ENCODE results near the gene GSTM5.
"Not testable (repeated sequence)": the region's sequence is repeated elsewhere in the genome, so short reads cannot be mapped to it uniquely, and the experiment has no call there.

GSTM5 gene

GRCh38 chr1:109760581-109761226 is 48.7 kb downstream of the GSTM5 start:
- FAIRE-seq (no peak), DNase-seq (ENCODE audit: insufficient read length, low spot score) (no peak)

GRCh38 chr1:109761227-109762038 is 49.4 kb downstream of the GSTM5 start:
- DNase-seq (ENCODE audit: insufficient read length, low spot score) (no peak), FAIRE-seq (no peak)

- DNase-seq (ENCODE audit: insufficient read length, low spot score) (no peak), FAIRE-seq (no peak)
Observed at GRCh38 chr1:109762039-109762585, 50.1 kb downstream of the GSTM5 start.

- no peak for DNase-seq (ENCODE audit: insufficient read length, low spot score)
- FAIRE-seq = no peak
Observed at GRCh38 chr1:109762821-109763645, 51.0 kb downstream of the GSTM5 start.

GRCh38 chr1:109763646-109764415 is 51.8 kb downstream of the GSTM5 start, which contains the start of gene EPS8L3:
Gene EPS8L3 (minus strand): TSS chr1:109763923. CDS start chr1:109761749, 2,174 bp downstream.
- DNase-seq (ENCODE audit: insufficient read length, low spot score) = no peak
- no peak for FAIRE-seq

- DNase-seq (ENCODE audit: insufficient read length, low spot score) (no peak), FAIRE-seq (no peak)
Observed at GRCh38 chr1:109764561-109765482, 52.8 kb downstream of the GSTM5 start.

GRCh38 chr1:109765483-109765815 is 53.4 kb downstream of the GSTM5 start:
- FAIRE-seq = no peak
- no peak for DNase-seq (ENCODE audit: insufficient read length, low spot score)

GRCh38 chr1:109765896-109766615 is 54.0 kb downstream of the GSTM5 start:
- no peak for FAIRE-seq
- DNase-seq (ENCODE audit: insufficient read length, low spot score) = no peak

- DNase-seq (ENCODE audit: insufficient read length, low spot score); FAIRE-seq: not testable (repeated sequence)
Observed at GRCh38 chr1:109766991-109767636, 55.1 kb downstream of the GSTM5 start.
